Endothelial cell of coronary artery (primary cell): ENCODE measurements around the gene RBM44. TPM values are rescaled to one million over a fixed set of nuclear protein-coding genes. Genes with fewer than 3 reads are reported as not detected.

ENCODE experiments used
- total RNA-seq: library from RNA; depleted of rRNA; stranded (reverse); fragments of >200 nt; gene quantifications from 2 replicates; pipeline ENCODE4 v1.2.3, GENCODE V29; 2014

RBM44 gene
- total RNA-seq, result 0.47 and 0.81 TPM in 2 replicates

GRCh38 chr2:237798236-237799059 lies at the start of gene RBM44:
Gene RBM44 (plus strand): TSS chr2:237798779. CDS start chr2:237813610, 14,831 bp downstream.

GRCh38 chr2:237859533-237860272 lies 61.1 kb downstream of the RBM44 start, which contains the start of gene RAMP1:
Gene RAMP1 (plus strand): TSS chr2:237859623. CDS start chr2:237859676, 53 bp downstream.

Other genes starting within 250 kb of the RBM44 start
- not detected in 2 replicates for gene PRLH, start 232.2 kb upstream of the RBM44 start, total RNA-seq
- 0.94 and 1.6 TPM in 2 replicates for gene RAB17, start 208.0 kb upstream of the RBM44 start, total RNA-seq
- 130 and 153 TPM in 2 replicates for gene LRRFIP1, start 171.2 kb upstream of the RBM44 start, total RNA-seq
- 0.19 TPM in 1 of 2 replicates, not detected in the other for gene RAMP1, start 60.8 kb downstream of the RBM44 start, total RNA-seq
- gene UBE2F, start 168.2 kb downstream of the RBM44 start, total RNA-seq, result 42.2 and 45.3 TPM in 2 replicates